Kidney (tissue), 14 donors: ENCODE data around the gene GLG1. TPM values are rescaled to one million over a fixed set of nuclear protein-coding genes. Genes with fewer than 3 reads are reported as not detected.

ENCODE experiments used
- DNase-seq, 5 donors: peaks; one replicate each; pipeline ENCODE4 v3.0.0-alpha.2; 2013 to 2020
- FAIRE-seq: peaks from 2 replicates; lab custom pipeline; 2012; peaks lifted over from hg19 to GRCh38; lab: Jason Lieb, UNC
- H3K27ac ChIP-seq, 2 donors: one replicate each; pipeline ENCODE4 v1.7.0; 2013; ENCODE audit warnings: low read depth in 2 of 2, low read length in 2 of 2, inconsistent platforms in 1 of 2
- H3K27me3 ChIP-seq: one replicate; pipeline ENCODE4 v1.7.1; 2013; ENCODE audit warnings: low read length, inconsistent platforms; ENCODE audit not compliant: control insufficient read depth, insufficient read depth
- H3K36me3 ChIP-seq, 3 donors: one replicate each; pipeline versions ENCODE4 v1.7.0 to v1.7.1; 2013; ENCODE audit warnings: low read length in 3 of 3, control low read depth in 1 of 3, inconsistent platforms in 1 of 3; ENCODE audit not compliant: insufficient read depth in 3 of 3, control insufficient read depth in 2 of 3
- H3K4me1 ChIP-seq, 3 donors: one replicate each; pipeline versions ENCODE4 v1.7.0 to v1.7.1; 2013; ENCODE audit warnings: low read length in 3 of 3, inconsistent platforms in 1 of 3, low read depth in 1 of 3; ENCODE audit not compliant: control insufficient read depth in 2 of 3, insufficient read depth in 2 of 3
- H3K4me3 ChIP-seq, 3 donors: one replicate each; pipeline versions ENCODE4 v1.7.0 to v1.8.1; 2013; ENCODE audit warnings: low read length in 3 of 3, control low read depth in 1 of 3, inconsistent platforms in 1 of 3
- H3K9ac ChIP-seq, 3 donors: one replicate each; pipeline versions ENCODE4 v1.7.0 to v1.7.1; 2013; ENCODE audit warnings: low read length in 3 of 3, control low read depth in 1 of 3, inconsistent platforms in 1 of 3
- H3K9me3 ChIP-seq, 3 donors: one replicate each; pipeline versions ENCODE4 v1.7.0 to v1.7.1; 2013; ENCODE audit warnings: low read length in 3 of 3, control low read depth in 1 of 3, inconsistent platforms in 1 of 3; ENCODE audit not compliant: control insufficient read depth in 2 of 3, insufficient read depth in 1 of 3
- CTCF ChIP-seq: IDR thresholded peaks from 3 replicates; pipeline ENCODE4 v1.5.1; 2012; ENCODE audit warnings: mild to moderate bottlenecking, moderate library complexity, borderline replicate concordance; ENCODE audit not compliant: insufficient read depth; ENCODE audit errors: extremely low read depth
- intact Hi-C: fragments of 100-400 bp; cut with DNase I; formaldehyde crosslinking; loops from one replicate; pipeline ENCODE4 v1.11.1; 2022
- polyA plus RNA-seq: library from polyadenylated mRNA; stranded (reverse); fragments of 350-450 nt; fragmentation: Illumina TruSeq; extraction: RNeasy Lipid Tissue Mini Kit (QIAGEN cat#74804); gene quantifications from one replicate; pipeline ENCODE4 v1.2.3, GENCODE V29; 2014; ENCODE audit warnings: low read depth, low replicate concordance; ENCODE audit not compliant: insufficient read depth
- total RNA-seq: library from RNA; stranded (reverse); fragmentation: NEBNext Ultra II Directional; extraction: Animal tissue kit (Norgen Biotek cat#: 25700); gene quantifications from one replicate; pipeline ENCODE4 v1.2.1, GENCODE V29; 2021
- donor health status: control.
- donor health status: control.
- donor health status: control.
- donor health status: control.
- donor health status: control.
- donor health status: DM: yes; HTN: yes; CAD: no.
- donor health status: Normal renal cell carcinoma (clear cell type).

The GLG1 gene
- total and polyA plus RNA-seq, 2 donors from 2014 or later = 58.8 to 167 TPM

GRCh38 chr16:74652249-74652648 is 45.3 kb upstream of the GLG1 start:
- Histone ChIP-seq H3K27ac (no peak overlapping the region), H3K9ac (no peak overlapping the region), H3K9me3 (no peaks in the 10 kb centered on the region), H3K4me3 (no peak overlapping the region), H3K4me1 (no peaks in the 10 kb centered on the region), H3K27me3 (no peaks in the 10 kb centered on the region), H3K36me3 (peaks cover 2 to 22% (median 4%) of the 10 kb centered on the region in 3 donors)
- TF ChIP-seq CTCF = no peak
- FAIRE-seq (no peak), DNase-seq (no peak)
- intact Hi-C loops = no loop called here

GRCh38 chr16:74651841-74652240 is 44.9 kb upstream of the GLG1 start:
- Histone ChIP-seq H3K36me3 (peaks cover 2 to 26% (median 4%) of the 10 kb centered on the region in 3 donors), H3K27ac (no peak overlapping the region), H3K4me3 (no peak overlapping the region), H3K9ac (no peak overlapping the region), H3K27me3 (no peaks in the 10 kb centered on the region), H3K4me1 (no peaks in the 10 kb centered on the region), H3K9me3 (no peaks in the 10 kb centered on the region)
- DNase-seq (no peak), FAIRE-seq (no peak)
- intact Hi-C loops = no loop called here
- no peak for TF ChIP-seq CTCF

- Histone ChIP-seq H3K36me3 (peaks cover 2 to 26% (median 4%) of the 10 kb centered on the region in 3 donors), H3K4me1 (no peaks in the 10 kb centered on the region), H3K27me3 (no peaks in the 10 kb centered on the region), H3K9ac (no peak overlapping the region), H3K4me3 (no peak overlapping the region), H3K27ac (no peak overlapping the region), H3K9me3 (no peaks in the 10 kb centered on the region)
- FAIRE-seq (no peak), DNase-seq (peak in 1 of 5 donors; percentile 2)
- TF ChIP-seq CTCF = peak; percentile 24
- intact Hi-C loops = no loop called here
Measured at GRCh38 chr16:74650966-74651567, 44.2 kb upstream of the GLG1 start.
